AG04449 (cell line): ENCODE results near the gene HID1.

Experiments
- CTCF ChIA-PET: fragments of 350-600 bp; formaldehyde crosslinking; extraction: SDS; loops from one replicate; lab custom pipeline; 2021; ENCODE audit warnings: antibody characterized with exemption; lab: Yijun Ruan, JAX
- POLR2A ChIA-PET: fragments of 400-600, 350-600 bp; formaldehyde crosslinking; extraction: SDS; loops from one replicate; lab custom pipeline; 2020; ENCODE audit warnings: antibody characterized with exemption, inconsistent platforms; lab: Yijun Ruan, JAX
- DNase-seq: peaks from one replicate; pipeline ENCODE4 v3.0.0-alpha.2; 2010; ENCODE audit warnings: low read depth, low spot score
- H3K4me3 ChIP-seq: 2 replicates; pipeline ENCODE4 v1.5.1; 2011; ENCODE audit warnings: low read depth, mild to moderate bottlenecking, control low read depth, low read length
- CTCF ChIP-seq: IDR thresholded peaks from one replicate; pipeline ENCODE4 v1.5.1; 2011; ENCODE audit warnings: mild to moderate bottlenecking, moderate library complexity, low read length, control low read depth, inconsistent platforms; ENCODE audit not compliant: insufficient read depth; ENCODE audit errors: missing control alignments

HID1 gene

GRCh38 chr17:74936470-74936799 lies 36.1 kb downstream of the HID1 start:
- no peak overlapping the region for H3K4me3 ChIP-seq
- ChIA-PET POLR2A (no interaction called here), CTCF (no interaction called here)
- DNase-seq, result no peak
- TF ChIP-seq CTCF, result no peak

GRCh38 chr17:74935585-74936469 lies 36.7 kb downstream of the HID1 start, which contains the start of gene OTOP3:
Gene OTOP3, plus strand, starts transcription at chr17:74935898. Its CDS starts 24 bp downstream, at chr17:74935922.
- ChIA-PET POLR2A (no interaction called here), CTCF (interaction anchor here (1.0 to 3.7 kb wide), 2 partner anchors 13 to 22 kb away, joined by 3 to 19 read pairs; partner anchors contain the start of gene USH1G)
- no peak for DNase-seq
- no peak for TF ChIP-seq CTCF
- H3K4me3 ChIP-seq, result no peak within 1 kb of the TSS

- no peak overlapping the region for H3K4me3 ChIP-seq
- no peak for DNase-seq
- ChIA-PET POLR2A (no interaction called here), CTCF (interaction anchor here (1.0 to 3.7 kb wide), 2 partner anchors 12 to 23 kb away, joined by 3 to 19 read pairs; partner anchors contain the start of gene USH1G)
- TF ChIP-seq CTCF, result no peak
These were observed 37.5 kb downstream of the HID1 start for GRCh38 chr17:74935048-74935447.

- CTCF ChIA-PET, result no interaction called here
- TF ChIP-seq CTCF, result no peak
- H3K4me3 ChIP-seq, result no peak overlapping the region
- POLR2A ChIA-PET, result no interaction called here
- no peak for DNase-seq
These were observed 42.0 kb downstream of the HID1 start for GRCh38 chr17:74930535-74931036.

- no peak for DNase-seq
- ChIA-PET CTCF (no interaction called here), POLR2A (no interaction called here)
- H3K4me3 ChIP-seq, result no peak overlapping the region
- no peak for TF ChIP-seq CTCF
These were observed 43.8 kb downstream of the HID1 start for GRCh38 chr17:74928786-74929185.

GRCh38 chr17:74925242-74925641 lies 47.3 kb downstream of the HID1 start:
- no peak for TF ChIP-seq CTCF
- ChIA-PET POLR2A (no interaction called here), CTCF (interaction anchor here (0.8 to 8.5 kb wide), 4 partner anchors 31 to 134 kb away, joined by 3 to 109 read pairs (median 16); partner anchors contain the start of gene MRPL58)
- no peak overlapping the region for H3K4me3 ChIP-seq
- no peak for DNase-seq
